AG09309 (cell line): ENCODE data around the gene RRP1B.

Source experiments
- DNase-seq: peaks from one replicate; pipeline ENCODE4 v3.0.0-alpha.2; 2010; ENCODE audit warnings: low read depth
- H3K4me3 ChIP-seq: 2 replicates; pipeline ENCODE4 v1.5.1; 2011; ENCODE audit warnings: mild to moderate bottlenecking, low read depth, low read length, moderate library complexity; ENCODE audit not compliant: control insufficient read depth
- CTCF ChIP-seq: IDR thresholded peaks from 2 replicates; pipeline ENCODE4 v1.5.1; 2011; ENCODE audit warnings: mild to moderate bottlenecking, low read depth, low read length, inconsistent platforms; ENCODE audit not compliant: insufficient read depth, control insufficient read depth; ENCODE audit errors: missing control alignments

The RRP1B gene

GRCh38 chr21:43721939-43722338 is 62.6 kb downstream of the RRP1B start:
- no peak for TF ChIP-seq CTCF
- H3K4me3 ChIP-seq: no peak overlapping the region
- DNase-seq: no peak

- DNase-seq: no peak
- H3K4me3 ChIP-seq: no peak overlapping the region
- TF ChIP-seq CTCF: no peak
Measured at GRCh38 chr21:43723648-43724047, 64.3 kb downstream of the RRP1B start.

GRCh38 chr21:43726686-43727518 is 67.5 kb downstream of the RRP1B start:
- no peak overlapping the region for H3K4me3 ChIP-seq
- no peak for TF ChIP-seq CTCF
- DNase-seq: no peak

- peak; percentile 10 for TF ChIP-seq CTCF
- no peak for DNase-seq
- H3K4me3 ChIP-seq: no peak overlapping the region
Measured at GRCh38 chr21:43727519-43728153, 68.3 kb downstream of the RRP1B start.

- H3K4me3 ChIP-seq: no peak overlapping the region
- TF ChIP-seq CTCF: no peak
- no peak for DNase-seq
Measured at GRCh38 chr21:43728154-43728466, 68.8 kb downstream of the RRP1B start.

- peak; percentile 93 for DNase-seq
- peak; percentile 15 for TF ChIP-seq CTCF
- peak overlapping the region; percentile 43 for H3K4me3 ChIP-seq
Measured at GRCh38 chr21:43728467-43729390, 69.4 kb downstream of the RRP1B start.
